ENCODE results near the gene CDKN1A.

GRCh38 chr6:36731622-36732310 is 53.3 kb downstream of the CDKN1A start:
- TF ChIP-seq CTCF (IDR thresholded peaks at IDR 0.05) (no peak), POLR2A (IDR thresholded peaks at IDR 0.05; ENCODE audit: low read depth) (no peak), POLR2AphosphoS5 (IDR thresholded peaks at IDR 0.05) (no peak)
